Subcutaneous abdominal adipose tissue (tissue), 5 donors: ENCODE measurements around the gene TPM3.
A peak's percentile ranks its signal among the peaks of the same experiment; 100 is the strongest.

Experiments used
- H3K27ac ChIP-seq: one replicate; pipeline ENCODE4 v1.7.0; 2013; ENCODE audit warnings: low read depth, mild to moderate bottlenecking, inconsistent platforms, low read length, moderate library complexity
- H3K27me3 ChIP-seq, 5 donors: one replicate each; pipeline ENCODE4 v1.7.0; 2013; ENCODE audit warnings: low read length in 5 of 5, inconsistent platforms in 1 of 5; ENCODE audit not compliant: control insufficient read depth in 5 of 5, insufficient read depth in 4 of 5
- H3K36me3 ChIP-seq, 5 donors: one replicate each; pipeline ENCODE4 v1.7.0; 2013; ENCODE audit warnings: low read length in 5 of 5; ENCODE audit not compliant: control insufficient read depth in 5 of 5, insufficient read depth in 5 of 5
- H3K4me1 ChIP-seq, 5 donors: one replicate each; pipeline ENCODE4 v1.7.0; 2013; ENCODE audit warnings: low read length in 5 of 5, mild to moderate bottlenecking in 3 of 5, moderate library complexity in 1 of 5; ENCODE audit not compliant: control insufficient read depth in 5 of 5, insufficient read depth in 5 of 5
- H3K4me3 ChIP-seq, 5 donors: one replicate each; pipeline ENCODE4 v1.7.0; 2013; ENCODE audit warnings: low read length in 5 of 5, low read depth in 1 of 5
- H3K9ac ChIP-seq, 5 donors: one replicate each; pipeline ENCODE4 v1.7.0; 2013; ENCODE audit warnings: low read length in 5 of 5, mild to moderate bottlenecking in 4 of 5, moderate library complexity in 3 of 5
- H3K9me3 ChIP-seq, 5 donors: one replicate each; pipeline ENCODE4 v1.7.0; 2013; ENCODE audit warnings: low read length in 5 of 5; ENCODE audit not compliant: control insufficient read depth in 5 of 5
- donor health status: healthy.
- donor health status: healthy.
- donor health status: healthy.
- donor health status: healthy.
- donor health status: healthy.

Gene TPM3

GRCh38 chr1:154222918-154223317 is 31.0 kb upstream of the TPM3 start:
- Histone ChIP-seq H3K9ac (peak overlapping the region in 1 of 5 donors; percentile 51), H3K4me1 (peaks cover 2 to 53% (median 45%) of the 10 kb centered on the region in 5 donors), H3K27me3 (no peaks in the 10 kb centered on the region), H3K36me3 (peaks cover 11 to 38% (median 18%) of the 10 kb centered on the region in 5 donors), H3K27ac (peak overlapping the region; percentile 38), H3K4me3 (no peak overlapping the region), H3K9me3 (no peaks in the 10 kb centered on the region)

- peaks cover 11 to 38% (median 18%) of the 10 kb centered on the region in 5 donors for H3K36me3 ChIP-seq
- no peaks in the 10 kb centered on the region for H3K27me3 ChIP-seq
- H3K27ac ChIP-seq, result peak overlapping the region; percentile 38
- peak overlapping the region in 1 of 5 donors; percentile 51 for H3K9ac ChIP-seq
- peaks cover 2 to 57% (median 49%) of the 10 kb centered on the region in 5 donors for H3K4me1 ChIP-seq
- H3K9me3 ChIP-seq, result no peaks in the 10 kb centered on the region
- H3K4me3 ChIP-seq, result no peak overlapping the region
Measured at GRCh38 chr1:154222518-154222917, 30.6 kb upstream of the TPM3 start.

- Histone ChIP-seq H3K27ac (peak overlapping the region; percentile 99), H3K9ac (peak overlapping the region; percentile 90 to 96 (median 93)), H3K4me1 (peaks cover 2 to 58% (median 52%) of the 10 kb centered on the region in 5 donors), H3K4me3 (peak overlapping the region; percentile 74 to 99 (median 83)), H3K27me3 (no peaks in the 10 kb centered on the region), H3K9me3 (no peaks in the 10 kb centered on the region), H3K36me3 (peaks cover 7 to 32% (median 10%) of the 10 kb centered on the region in 5 donors)
Measured at GRCh38 chr1:154221278-154222001, 29.5 kb upstream of the TPM3 start.

DNA sequence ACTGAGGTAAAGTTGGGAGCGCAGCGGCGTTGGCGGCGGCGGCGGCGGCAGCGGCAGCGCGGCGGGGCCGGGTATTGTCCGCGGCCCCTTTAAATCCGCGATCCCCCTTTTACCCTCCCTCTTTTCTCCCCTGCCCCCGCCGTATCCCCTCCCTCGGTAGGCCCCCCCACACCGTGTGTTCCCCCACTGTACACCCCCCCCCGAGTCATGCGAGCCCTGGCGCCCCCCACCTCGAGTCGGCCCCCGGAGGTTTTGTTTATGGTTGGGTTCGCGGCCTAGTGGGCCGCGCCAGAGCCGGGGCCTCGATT is 29.0 kb upstream of the TPM3 start:
- peak overlapping the region; percentile 99 for H3K27ac ChIP-seq
- H3K27me3 ChIP-seq, result no peaks in the 10 kb centered on the region
- H3K9ac ChIP-seq, result peak overlapping the region; percentile 90 to 96 (median 93)
- H3K9me3 ChIP-seq, result no peaks in the 10 kb centered on the region
- peaks cover 7 to 27% (median 8%) of the 10 kb centered on the region in 5 donors for H3K36me3 ChIP-seq
- H3K4me3 ChIP-seq, result peak overlapping the region in 4 of 5 donors; percentile 74 to 99 (median 85)
- peaks cover 2 to 58% (median 52%) of the 10 kb centered on the region in 5 donors for H3K4me1 ChIP-seq

DNA sequence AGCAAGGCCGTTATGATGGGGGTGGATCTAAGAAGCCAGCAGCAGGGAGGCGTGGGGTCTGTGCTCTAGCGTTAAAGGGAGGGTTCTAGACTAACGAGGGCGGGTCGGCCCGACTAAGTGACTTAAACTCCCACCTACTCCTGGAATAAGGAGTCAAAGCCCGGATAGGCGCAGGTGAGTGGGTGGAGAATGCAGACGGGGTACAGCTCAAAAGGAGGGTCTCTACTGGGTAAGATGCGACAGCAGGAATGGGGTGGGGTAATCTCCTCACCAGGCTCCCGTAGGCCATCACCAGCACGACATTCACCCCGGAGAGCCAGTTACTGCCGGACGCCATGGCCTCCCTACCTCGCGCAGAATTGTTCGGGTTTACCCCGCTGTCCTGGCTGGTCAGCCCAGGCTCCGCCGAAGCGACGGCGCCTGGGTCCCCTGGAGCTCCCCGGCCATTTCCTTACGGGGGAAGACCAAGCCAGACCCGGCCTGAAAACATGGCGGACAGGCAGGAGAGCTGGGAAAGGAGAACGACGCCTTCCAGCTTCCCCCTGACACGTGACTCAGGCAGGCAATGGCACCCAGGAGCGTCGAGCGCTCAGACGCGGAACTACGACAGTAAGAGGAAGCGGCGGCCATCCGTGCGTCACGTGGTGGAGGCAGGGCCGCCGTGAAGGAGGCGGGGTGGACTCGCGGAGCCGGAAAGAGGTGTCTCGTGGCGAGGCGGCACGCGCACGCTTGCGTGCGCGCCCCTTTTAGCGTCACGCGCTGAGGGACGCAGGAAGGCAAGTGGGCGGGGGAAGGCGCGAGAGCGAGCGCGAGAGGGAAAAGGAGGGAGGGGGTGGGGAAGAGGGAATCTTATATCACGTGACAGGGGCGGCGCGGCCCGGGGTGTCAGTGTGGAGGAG is 28.4 kb upstream of the TPM3 start, which contains the start of gene UBAP2L:
Gene UBAP2L (plus strand): TSS at position 885 of the 899 bp plus-strand sequence. CDS start 4,169 bp downstream, outside the sequence.
- Histone ChIP-seq H3K9me3 (no peaks in the 10 kb centered on the region), H3K27ac (peak within 1 kb of the TSS; percentile 99), H3K4me1 (peaks cover 2 to 58% (median 52%) of the 10 kb centered on the region in 5 donors), H3K9ac (peak within 1 kb of the TSS; percentile 100), H3K4me3 (peak within 1 kb of the TSS; percentile 97 to 99 (median 99)), H3K27me3 (no peaks in the 10 kb centered on the region), H3K36me3 (peaks cover 7 to 21% (median 8%) of the 10 kb centered on the region in 5 donors)

- peaks cover 2 to 57% (median 52%) of the 10 kb centered on the region in 5 donors for H3K4me1 ChIP-seq
Measured at GRCh38 chr1:154219541-154219940, 27.6 kb upstream of the TPM3 start.

GRCh38 chr1:154218545-154218944 is 26.6 kb upstream of the TPM3 start:
- H3K36me3 ChIP-seq, result peaks cover 12 to 28% (median 17%) of the 10 kb centered on the region in 5 donors
- no peaks in the 10 kb centered on the region for H3K9me3 ChIP-seq
- no peak overlapping the region for H3K4me3 ChIP-seq
- no peaks in the 10 kb centered on the region for H3K27me3 ChIP-seq
- H3K27ac ChIP-seq, result peak overlapping the region; percentile 99
- H3K9ac ChIP-seq, result peak overlapping the region in 3 of 5 donors; percentile 100
- peaks cover 2 to 49% (median 44%) of the 10 kb centered on the region in 5 donors for H3K4me1 ChIP-seq

More at GRCh38 chr1:154219541-154219940, 27.6 kb upstream of the TPM3 start:
- Histone ChIP-seq H3K27ac (peak overlapping the region; percentile 99), H3K36me3 (peaks cover 7 to 18% (median 8%) of the 10 kb centered on the region in 5 donors), H3K9me3 (no peaks in the 10 kb centered on the region), H3K27me3 (no peaks in the 10 kb centered on the region), H3K4me3 (peak overlapping the region; percentile 97 to 99 (median 99)), H3K9ac (peak overlapping the region; percentile 100)

GRCh38 chr1:154213274-154213673 is 21.4 kb upstream of the TPM3 start:
- Histone ChIP-seq H3K27me3 (no peaks in the 10 kb centered on the region), H3K4me1 (peaks cover under 1 to 10% (median 7%) of the 10 kb centered on the region in 5 donors), H3K9me3 (no peaks in the 10 kb centered on the region), H3K27ac (no peak overlapping the region), H3K4me3 (no peak overlapping the region), H3K9ac (no peak overlapping the region), H3K36me3 (peaks cover 15 to 73% (median 58%) of the 10 kb centered on the region in 5 donors)

- Histone ChIP-seq H3K9ac (no peak overlapping the region), H3K36me3 (peaks cover 13 to 73% (median 62%) of the 10 kb centered on the region in 5 donors), H3K9me3 (no peaks in the 10 kb centered on the region), H3K27ac (no peak overlapping the region), H3K4me1 (no peaks in the 10 kb centered on the region), H3K4me3 (no peak overlapping the region), H3K27me3 (no peaks in the 10 kb centered on the region)
Measured at GRCh38 chr1:154212083-154212482, 20.2 kb upstream of the TPM3 start.
